Measurements from ENCODE around the gene CEBPE. TPM values are rescaled to one million over a fixed set of nuclear protein-coding genes. Genes with fewer than 3 reads are reported as not detected.

Gene CEBPE
- total and polyA plus RNA-seq, 8 donors: 0.14 to 1.0 (median 0.23) TPM; not detected in 2

- Histone ChIP-seq H3K4me1 (peaks cover 10% of the 10 kb centered on the region in 2 donors), H3K27ac (no peak overlapping the region), H3K4me3 (no peak overlapping the region), H3K9me3 (no peaks in the 10 kb centered on the region), H3K27me3 (no peaks in the 10 kb centered on the region), H3K36me3 (no peaks in the 10 kb centered on the region)
- intact Hi-C loops (cut with DNase I): no loop called here
- ATAC-seq: peak; percentile 22
- no peak for TF ChIP-seq CTCF (IDR thresholded peaks at IDR 0.05)
- no peak for DNase-seq
Measured at GRCh38 chr14:23145794-23146350, 26.8 kb upstream of the CEBPE start.

- intact Hi-C loops (cut with DNase I): no loop called here
- ATAC-seq (no peak), DNase-seq (no peak)
- H3K36me3 ChIP-seq: peaks cover 0 to 12% of the 10 kb centered on the region in 2 donors
- H3K27ac ChIP-seq: no peak overlapping the region
- no peak for TF ChIP-seq CTCF (IDR thresholded peaks at IDR 0.05)
- H3K4me1 ChIP-seq: peaks cover 10% of the 10 kb centered on the region in 2 donors
- no peak overlapping the region for H3K4me3 ChIP-seq
- H3K9me3 ChIP-seq: no peaks in the 10 kb centered on the region
- H3K27me3 ChIP-seq: no peaks in the 10 kb centered on the region
Measured at GRCh38 chr14:23143911-23144310, 24.9 kb upstream of the CEBPE start.

- no peaks in the 10 kb centered on the region for H3K27me3 ChIP-seq
- intact Hi-C loops (cut with DNase I): no loop called here
- TF ChIP-seq CTCF (IDR thresholded peaks at IDR 0.05): no peak
- H3K27ac ChIP-seq: no peak overlapping the region
- peaks cover 0 to 20% of the 10 kb centered on the region in 2 donors for H3K36me3 ChIP-seq
- no peak overlapping the region for H3K4me3 ChIP-seq
- H3K4me1 ChIP-seq: peaks cover 10% of the 10 kb centered on the region in 2 donors
- no peak for ATAC-seq
- no peaks in the 10 kb centered on the region for H3K9me3 ChIP-seq
- DNase-seq: no peak
Measured at GRCh38 chr14:23142826-23143225, 23.8 kb upstream of the CEBPE start.

- Histone ChIP-seq H3K27me3 (no peaks in the 10 kb centered on the region), H3K36me3 (peaks cover 0 to 20% of the 10 kb centered on the region in 2 donors), H3K27ac (no peak overlapping the region), H3K4me3 (no peak overlapping the region), H3K4me1 (peaks cover 10% of the 10 kb centered on the region in 2 donors), H3K9me3 (no peaks in the 10 kb centered on the region)
- intact Hi-C loops (cut with DNase I): no loop called here
- peak; percentile 72 for ATAC-seq
- TF ChIP-seq CTCF (IDR thresholded peaks at IDR 0.05): no peak
- peak in 2 of 4 donors; percentile 29 to 64 for DNase-seq
Measured at GRCh38 chr14:23141706-23142444, 22.8 kb upstream of the CEBPE start.

- intact Hi-C loops (cut with DNase I): no loop called here
Measured at GRCh38 chr14:23140371-23140770, 21.3 kb upstream of the CEBPE start.

More at GRCh38 chr14:23140371-23140770, 21.3 kb upstream of the CEBPE start:
- Histone ChIP-seq H3K27ac (no peak overlapping the region), H3K36me3 (peaks cover 0 to 20% of the 10 kb centered on the region in 2 donors), H3K27me3 (no peaks in the 10 kb centered on the region), H3K9me3 (no peaks in the 10 kb centered on the region), H3K4me3 (no peak overlapping the region), H3K4me1 (peaks cover 0 to 10% of the 10 kb centered on the region in 2 donors)
- ATAC-seq (no peak), DNase-seq (peak in 1 of 4 donors; percentile 18)
- TF ChIP-seq CTCF (IDR thresholded peaks at IDR 0.05): no peak
